Stimulated activated CD4-positive, alpha-beta T cell treated with anti-CD3 and anti-CD28 coated beads, Interleukin-1b, Interleukin-23, amount 100 ng/mL, for 48 hours (primary cell): ENCODE results near the gene PDK1.

Source experiments
- DNase-seq: peaks from one replicate; pipeline ENCODE4 v3.0.0-alpha.2; 2020

The PDK1 gene

GRCh38 chr2:172655091-172655837 is 99.4 kb downstream of the PDK1 start:
- DNase-seq: no peak

- no peak for DNase-seq
These were observed 100.1 kb downstream of the PDK1 start for GRCh38 chr2:172655838-172656573.
